ENCODE results near the gene ABLIM1.

The ABLIM1 gene

GRCh38 chr10:114401195-114401791 lies 256.8 kb downstream of the ABLIM1 start:
- DNase-seq, result no peak

- DNase-seq, result no peak
These were observed 258.0 kb downstream of the ABLIM1 start for GRCh38 chr10:114400091-114400490.

- no peak for DNase-seq
These were observed 258.5 kb downstream of the ABLIM1 start for GRCh38 chr10:114399576-114399975.

- DNase-seq, result no peak
These were observed 259.3 kb downstream of the ABLIM1 start for GRCh38 chr10:114398587-114399331.

- DNase-seq, result no peak
These were observed 260.4 kb downstream of the ABLIM1 start for GRCh38 chr10:114397651-114398145.

- no peak for DNase-seq
These were observed 261.6 kb downstream of the ABLIM1 start for GRCh38 chr10:114396464-114396863.

- no peak for DNase-seq
These were observed 262.6 kb downstream of the ABLIM1 start for GRCh38 chr10:114395366-114396022.

- no peak for DNase-seq
These were observed 263.5 kb downstream of the ABLIM1 start for GRCh38 chr10:114394531-114394930.

- DNase-seq, result no peak
These were observed 264.2 kb downstream of the ABLIM1 start for GRCh38 chr10:114393886-114394285.

- no peak for DNase-seq
These were observed 264.6 kb downstream of the ABLIM1 start for GRCh38 chr10:114393482-114393881.

GRCh38 chr10:114392112-114392835 lies 265.8 kb downstream of the ABLIM1 start:
- no peak for DNase-seq

GRCh38 chr10:114391599-114391998 lies 266.5 kb downstream of the ABLIM1 start:
- no peak for DNase-seq

- no peak for DNase-seq
These were observed 268.6 kb downstream of the ABLIM1 start for GRCh38 chr10:114389426-114389825.

GRCh38 chr10:114388275-114388674 lies 269.8 kb downstream of the ABLIM1 start:
- DNase-seq, result no peak

- no peak for DNase-seq
These were observed 270.3 kb downstream of the ABLIM1 start for GRCh38 chr10:114387784-114388183.

GRCh38 chr10:114386452-114386851 lies 271.6 kb downstream of the ABLIM1 start:
- DNase-seq, result no peak

GRCh38 chr10:114385557-114385956 lies 272.5 kb downstream of the ABLIM1 start:
- no peak for DNase-seq

- no peak for DNase-seq
These were observed 273.5 kb downstream of the ABLIM1 start for GRCh38 chr10:114384601-114385000.

GRCh38 chr10:114384181-114384580 lies 273.9 kb downstream of the ABLIM1 start:
- DNase-seq, result no peak
